NCI-H510A treated with DMSO at 0.1 percent for 48 hours (cell line): ENCODE data around the gene NTNG1.

Experiments used
- DNase-seq: peaks from one replicate; lab custom pipeline; 2025; lab: John Stamatoyannopoulos, UW

Gene NTNG1

GRCh38 chr1:107451715-107452114 lies 310.9 kb downstream of the NTNG1 start:
- DNase-seq: no peak

- no peak for DNase-seq
Measured at GRCh38 chr1:107454791-107455190, 314.0 kb downstream of the NTNG1 start.

DNA sequence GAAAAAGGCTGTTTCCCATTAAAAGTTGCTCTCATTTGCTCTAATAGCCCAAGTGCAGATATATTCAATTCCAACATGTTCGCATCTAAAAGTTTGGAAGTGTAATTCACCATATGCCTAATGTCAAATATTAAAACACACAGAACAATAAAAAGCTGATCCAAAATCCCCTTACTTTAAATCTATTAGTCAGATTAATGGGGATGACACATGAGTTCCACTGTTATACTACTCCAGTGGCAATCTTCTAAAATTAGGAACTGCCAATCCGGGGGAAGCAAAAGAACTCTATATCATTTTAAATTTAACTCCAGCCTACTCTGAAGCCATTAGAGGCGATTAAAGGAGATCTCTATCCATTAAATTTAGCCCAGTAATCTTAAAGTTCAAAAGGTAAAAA lies 317.1 kb downstream of the NTNG1 start:
- no peak for DNase-seq

- no peak for DNase-seq
Measured at GRCh38 chr1:107459204-107459904, 318.5 kb downstream of the NTNG1 start.

- no peak for DNase-seq
Measured at GRCh38 chr1:107460035-107460434, 319.2 kb downstream of the NTNG1 start.

GRCh38 chr1:107464827-107465226 lies 324.0 kb downstream of the NTNG1 start:
- DNase-seq: no peak

DNA sequence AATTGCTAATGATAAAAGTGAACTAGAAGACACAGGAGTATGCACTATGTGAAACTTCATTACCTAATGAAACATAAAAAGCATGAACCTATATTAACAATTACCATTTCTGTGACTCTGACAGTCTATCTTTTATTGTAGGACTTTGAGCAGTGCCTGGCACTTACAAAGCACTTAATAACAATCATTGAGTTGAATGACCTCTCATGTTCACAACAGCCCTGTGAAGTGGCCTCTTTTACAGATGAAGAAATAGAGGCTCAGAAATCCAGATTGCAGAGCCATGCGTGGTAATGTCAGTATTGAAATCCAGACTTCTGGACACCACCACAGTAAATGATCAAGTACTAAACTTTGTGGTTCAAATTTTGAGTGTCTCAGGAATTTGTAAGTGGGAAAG lies 326.4 kb downstream of the NTNG1 start:
- DNase-seq: peak; percentile 64

DNA sequence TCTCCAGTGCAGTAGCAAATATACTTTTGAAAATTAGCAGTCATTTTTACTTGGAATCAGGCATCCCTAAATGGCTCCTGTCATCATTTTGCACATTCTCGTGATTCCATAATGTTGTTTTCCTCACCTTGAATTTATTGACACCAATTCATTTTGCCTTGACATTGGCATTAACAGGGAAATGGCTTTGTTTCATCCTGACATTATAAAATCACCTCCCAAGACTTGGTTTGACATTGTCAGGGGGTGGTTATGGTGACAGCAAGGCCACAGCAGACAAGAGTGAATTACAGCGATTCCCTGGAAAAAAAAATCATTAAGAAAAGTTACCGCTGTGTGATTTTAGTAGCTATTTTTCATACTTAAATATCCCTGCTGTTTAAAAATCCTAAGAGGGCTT lies 327.0 kb downstream of the NTNG1 start:
- DNase-seq: no peak

GRCh38 chr1:107473065-107473464 lies 332.2 kb downstream of the NTNG1 start:
- no peak for DNase-seq

DNA sequence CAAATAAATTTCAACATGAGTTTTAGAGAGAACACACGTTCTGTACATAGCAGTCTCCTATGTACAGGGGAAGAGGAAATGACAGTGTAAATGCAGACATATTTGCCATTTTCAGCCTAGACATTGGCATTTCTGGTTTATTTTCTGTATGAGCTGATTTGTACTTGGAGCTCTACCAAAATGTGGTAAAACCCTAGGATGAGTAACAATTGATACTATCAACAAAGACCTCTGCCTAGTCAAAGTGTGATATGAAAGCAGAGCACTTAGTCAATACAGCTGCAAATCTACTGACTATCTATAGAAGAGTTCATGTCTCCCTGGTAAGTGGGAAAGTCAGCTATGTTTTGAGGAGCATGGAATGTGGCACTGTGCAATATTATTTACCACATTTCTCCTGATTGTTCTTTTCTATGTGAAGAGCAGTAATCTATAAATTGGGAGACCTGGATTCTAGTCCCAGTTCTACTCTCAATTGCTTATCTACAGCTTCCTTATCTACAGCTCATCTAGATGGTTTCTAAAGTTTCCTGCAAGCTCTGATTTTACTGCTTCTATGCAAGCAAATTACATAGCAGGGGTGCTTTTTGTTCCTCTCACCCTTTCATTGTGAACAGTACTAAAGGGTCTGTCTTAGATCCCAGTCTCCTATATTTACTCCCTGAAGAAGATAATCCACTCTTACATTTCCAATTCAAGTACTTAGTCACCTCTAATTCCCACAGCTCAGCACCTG lies 334.2 kb downstream of the NTNG1 start:
- DNase-seq: no peak

GRCh38 chr1:107477233-107477632 lies 336.4 kb downstream of the NTNG1 start:
- DNase-seq: no peak

DNA sequence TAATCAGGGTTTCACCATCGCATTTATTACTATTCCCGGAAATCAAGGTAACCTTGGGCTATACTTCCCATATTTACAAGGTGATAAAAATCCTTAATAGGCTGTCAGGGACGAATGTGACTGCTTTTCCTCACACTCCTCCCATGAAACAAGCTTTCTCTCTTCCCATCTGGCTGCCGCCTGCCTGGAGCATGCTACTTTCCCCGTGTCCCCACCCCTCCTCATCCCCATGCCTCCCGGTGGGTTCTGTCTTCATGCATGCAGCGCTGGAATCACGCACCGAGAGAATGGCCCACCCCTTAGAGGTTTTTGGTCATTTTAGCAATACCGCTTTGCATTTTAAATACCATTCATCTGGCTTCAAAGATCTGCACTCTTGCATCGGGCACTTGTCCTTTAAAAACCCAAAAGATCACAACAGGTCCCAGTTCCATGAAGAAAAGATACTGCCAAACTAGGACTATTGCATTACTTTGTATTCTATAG lies 339.1 kb downstream of the NTNG1 start:
- no peak for DNase-seq

DNA sequence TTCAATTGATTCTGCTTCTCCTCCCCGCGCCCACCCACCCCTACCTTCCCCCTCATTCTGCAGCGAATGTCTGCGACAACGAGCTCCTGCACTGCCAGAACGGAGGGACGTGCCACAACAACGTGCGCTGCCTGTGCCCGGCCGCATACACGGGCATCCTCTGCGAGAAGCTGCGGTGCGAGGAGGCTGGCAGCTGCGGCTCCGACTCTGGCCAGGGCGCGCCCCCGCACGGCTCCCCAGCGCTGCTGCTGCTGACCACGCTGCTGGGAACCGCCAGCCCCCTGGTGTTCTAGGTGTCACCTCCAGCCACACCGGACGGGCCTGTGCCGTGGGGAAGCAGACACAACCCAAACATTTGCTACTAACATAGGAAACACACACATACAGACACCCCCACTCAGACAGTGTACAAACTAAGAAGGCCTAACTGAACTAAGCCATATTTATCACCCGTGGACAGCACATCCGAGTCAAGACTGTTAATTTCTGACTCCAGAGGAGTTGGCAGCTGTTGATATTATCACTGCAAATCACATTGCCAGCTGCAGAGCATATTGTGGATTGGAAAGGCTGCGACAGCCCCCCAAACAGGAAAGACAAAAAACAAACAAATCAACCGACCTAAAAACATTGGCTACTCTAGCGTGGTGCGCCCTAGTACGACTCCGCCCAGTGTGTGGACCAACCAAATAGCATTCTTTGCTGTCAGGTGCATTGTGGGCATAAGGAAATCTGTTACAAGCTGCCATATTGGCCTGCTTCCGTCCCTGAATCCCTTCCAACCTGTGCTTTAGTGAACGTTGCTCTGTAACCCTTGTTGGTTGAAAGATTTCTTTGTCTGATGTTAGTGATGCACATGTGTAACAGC lies 339.9 kb downstream of the NTNG1 start:
- no peak for DNase-seq

GRCh38 chr1:107481756-107482384 lies 341.0 kb downstream of the NTNG1 start:
- DNase-seq: no peak

DNA sequence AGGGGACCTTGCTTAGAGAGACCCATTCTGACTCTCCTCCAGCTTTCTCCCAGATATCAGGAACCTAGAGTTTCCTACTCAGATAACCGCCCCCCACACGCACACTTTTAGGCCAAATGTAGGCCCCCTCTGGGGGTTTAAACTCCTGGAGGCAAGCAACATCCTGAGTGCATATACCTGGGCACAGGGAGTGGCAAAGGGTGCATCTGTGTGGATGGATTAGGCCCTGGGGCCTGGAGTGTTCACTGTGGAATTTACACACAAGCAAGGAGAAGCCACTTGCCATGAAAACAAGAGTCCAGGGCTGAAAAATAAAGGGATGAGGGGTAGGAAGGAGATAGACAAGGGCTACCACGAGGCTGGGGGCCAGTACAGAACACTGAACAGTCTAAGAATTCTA lies 343.1 kb downstream of the NTNG1 start:
- DNase-seq: no peak

DNA sequence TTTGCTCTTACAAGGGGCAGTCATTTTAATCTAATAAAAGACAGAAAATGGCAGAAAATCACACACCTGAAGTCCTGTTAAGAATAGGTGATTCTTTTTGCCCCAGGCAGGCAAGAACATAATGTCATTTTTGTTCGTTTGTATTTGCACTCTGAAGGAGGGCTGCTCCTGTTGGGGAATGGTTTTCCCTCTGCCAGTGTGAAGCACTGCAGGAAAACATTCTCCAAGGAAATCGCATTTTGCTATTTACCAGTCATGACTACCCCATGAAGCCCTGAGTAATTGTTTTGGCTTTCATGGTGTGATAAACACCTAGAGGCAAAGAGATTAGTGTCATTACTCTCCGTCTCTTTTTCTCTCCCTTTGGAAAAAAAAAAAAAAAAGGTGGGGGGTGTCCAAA lies 345.5 kb downstream of the NTNG1 start:
- DNase-seq: no peak

DNA sequence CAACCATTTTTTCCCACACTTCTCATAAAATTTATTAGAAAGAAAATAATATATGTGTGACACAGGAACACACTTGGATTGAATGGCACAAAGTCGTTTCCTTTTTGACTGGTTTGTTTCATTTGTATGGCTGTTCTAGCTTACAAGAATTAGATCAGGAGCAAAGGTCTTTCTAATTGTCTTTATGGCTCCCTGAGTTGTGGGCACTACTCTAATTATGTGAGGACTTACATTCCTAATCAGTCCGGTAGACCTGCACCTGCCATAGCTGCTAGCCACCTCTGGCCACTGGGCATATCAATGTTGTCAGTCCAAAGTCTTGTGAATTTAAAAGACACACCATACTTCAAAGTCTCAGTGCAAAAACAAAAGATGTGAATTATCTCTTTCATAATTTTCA lies 346.7 kb downstream of the NTNG1 start:
- no peak for DNase-seq

DNA sequence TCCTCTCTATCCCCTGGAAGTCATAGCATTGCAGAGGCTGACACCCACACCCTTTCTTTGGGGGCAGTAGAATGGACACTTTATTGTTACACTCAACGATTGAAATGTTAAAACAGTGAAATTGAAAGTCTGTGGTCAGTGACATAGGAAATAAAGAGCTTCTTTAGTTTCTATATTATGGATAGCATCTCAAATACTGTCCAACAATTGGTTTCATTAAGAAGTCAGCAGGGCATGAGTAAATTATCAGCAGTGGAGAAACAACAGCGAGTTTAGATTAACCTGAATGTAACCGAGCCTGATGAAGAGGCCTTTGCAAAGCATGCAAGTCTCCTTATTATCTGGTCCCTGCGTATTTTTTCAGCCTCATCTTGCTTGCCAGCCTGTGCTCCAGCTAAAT lies 350.7 kb downstream of the NTNG1 start:
- no peak for DNase-seq

GRCh38 chr1:107493111-107493716 lies 352.4 kb downstream of the NTNG1 start:
- DNase-seq: no peak

GRCh38 chr1:107494061-107494460 lies 353.2 kb downstream of the NTNG1 start:
- no peak for DNase-seq

DNA sequence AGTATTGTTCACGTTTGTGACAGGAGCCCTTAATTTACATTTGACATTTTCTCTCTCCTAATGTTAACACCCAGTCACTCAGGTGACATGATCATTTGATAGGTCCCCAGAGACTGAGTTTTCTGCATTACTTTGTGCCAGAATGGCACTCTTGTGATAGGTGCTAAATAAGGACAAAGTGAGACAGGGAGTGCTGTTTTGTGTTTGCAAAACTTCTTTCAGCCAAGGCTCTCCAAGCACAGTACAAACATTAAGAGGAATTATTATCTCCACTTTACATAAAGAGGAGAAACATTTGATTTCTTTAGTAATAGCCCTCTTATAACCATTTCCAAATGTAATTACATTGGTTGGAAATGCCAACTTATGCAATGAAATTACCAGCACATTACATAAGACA lies 355.2 kb downstream of the NTNG1 start:
- DNase-seq: no peak
